ENCODE results near the gene ATAD3C.
"Not testable (repeated sequence)": the region's sequence is repeated elsewhere in the genome, so short reads cannot be mapped to it uniquely, and the experiment has no call there.

ATAD3C gene

GRCh38 chr1:1482856-1483255 lies 33.4 kb downstream of the ATAD3C start:
- TF ChIP-seq MYC (IDR thresholded peaks at IDR 0.05; ENCODE audit: low read depth, low read length): no peak
- no peak for TF ChIP-seq MAX (IDR thresholded peaks at IDR 0.05; ENCODE audit: low read depth, low read length)
- TF ChIP-seq CTCF (IDR thresholded peaks at IDR 0.05; ENCODE audit: low read depth, low read length): no peak
- TF ChIP-seq POLR2A (IDR thresholded peaks at IDR 0.05; ENCODE audit: extremely low read depth, insufficient read length): no peak
- no peak for DNase-seq (ENCODE audit: low read depth)
- H3K4me3 ChIP-seq (ENCODE audit: low read depth, low read length): no peak overlapping the region

- H3K4me3 ChIP-seq (ENCODE audit: low read depth, low read length): no peak overlapping the region
- DNase-seq (ENCODE audit: low read depth): no peak
- TF ChIP-seq POLR2A (IDR thresholded peaks at IDR 0.05; ENCODE audit: extremely low read depth, insufficient read length) (no peak), MYC (IDR thresholded peaks at IDR 0.05; ENCODE audit: low read depth, low read length) (no peak), MAX (IDR thresholded peaks at IDR 0.05; ENCODE audit: low read depth, low read length) (no peak), CTCF (IDR thresholded peaks at IDR 0.05; ENCODE audit: low read depth, low read length) (no peak)
Measured at GRCh38 chr1:1483714-1484113, 34.2 kb downstream of the ATAD3C start.

- not testable (repeated sequence) for DNase-seq (ENCODE audit: low read depth); H3K4me3 ChIP-seq (ENCODE audit: low read depth, low read length)
Measured at GRCh38 chr1:1484976-1485750, 35.7 kb downstream of the ATAD3C start.

GRCh38 chr1:1485755-1486317 lies 36.3 kb downstream of the ATAD3C start:
- not testable (repeated sequence) for DNase-seq (ENCODE audit: low read depth); H3K4me3 ChIP-seq (ENCODE audit: low read depth, low read length)

GRCh38 chr1:1487701-1488100 lies 38.2 kb downstream of the ATAD3C start:
- DNase-seq (ENCODE audit: low read depth): no peak
- no peak for TF ChIP-seq MYC (IDR thresholded peaks at IDR 0.05; ENCODE audit: low read depth, low read length)
- no peak for TF ChIP-seq MAX (IDR thresholded peaks at IDR 0.05; ENCODE audit: low read depth, low read length)
- no peak for TF ChIP-seq POLR2A (IDR thresholded peaks at IDR 0.05; ENCODE audit: extremely low read depth, insufficient read length)
- TF ChIP-seq CTCF (IDR thresholded peaks at IDR 0.05; ENCODE audit: low read depth, low read length): no peak
- no peak overlapping the region for H3K4me3 ChIP-seq (ENCODE audit: low read depth, low read length)

GRCh38 chr1:1489231-1489630 lies 39.7 kb downstream of the ATAD3C start:
- DNase-seq (ENCODE audit: low read depth): no peak
- no peak overlapping the region for H3K4me3 ChIP-seq (ENCODE audit: low read depth, low read length)

More at GRCh38 chr1:1489231-1489630, 39.7 kb downstream of the ATAD3C start:
- TF ChIP-seq POLR2A (IDR thresholded peaks at IDR 0.05; ENCODE audit: extremely low read depth, insufficient read length) (no peak), CTCF (IDR thresholded peaks at IDR 0.05; ENCODE audit: low read depth, low read length) (no peak), MAX (IDR thresholded peaks at IDR 0.05; ENCODE audit: low read depth, low read length) (no peak), MYC (IDR thresholded peaks at IDR 0.05; ENCODE audit: low read depth, low read length) (no peak)
